H54 (cell line): ENCODE results near the gene STK11.

Experiments
- DNase-seq: peaks from one replicate; pipeline ENCODE4 v3.0.0; 2011; ENCODE audit warnings: low spot score, mixed read lengths; ENCODE audit not compliant: insufficient read length
- FAIRE-seq: peaks from 3 replicates; lab custom pipeline; 2011; peaks lifted over from hg19 to GRCh38; lab: Jason Lieb, UNC
- POLR2A ChIP-seq: IDR thresholded peaks from 2 replicates; pipeline ENCODE4 v1.6.1; 2011; ENCODE audit warnings: low read depth, mild to moderate bottlenecking, low read length

STK11 gene

GRCh38 chr19:1263188-1263587 lies 57.6 kb downstream of the STK11 start:
- no peak for TF ChIP-seq POLR2A
- no peak for FAIRE-seq
- no peak for DNase-seq

- peak; percentile 95 for DNase-seq
- no peak for FAIRE-seq
- no peak for TF ChIP-seq POLR2A
Measured at GRCh38 chr19:1264801-1265614, 59.4 kb downstream of the STK11 start.

DNA sequence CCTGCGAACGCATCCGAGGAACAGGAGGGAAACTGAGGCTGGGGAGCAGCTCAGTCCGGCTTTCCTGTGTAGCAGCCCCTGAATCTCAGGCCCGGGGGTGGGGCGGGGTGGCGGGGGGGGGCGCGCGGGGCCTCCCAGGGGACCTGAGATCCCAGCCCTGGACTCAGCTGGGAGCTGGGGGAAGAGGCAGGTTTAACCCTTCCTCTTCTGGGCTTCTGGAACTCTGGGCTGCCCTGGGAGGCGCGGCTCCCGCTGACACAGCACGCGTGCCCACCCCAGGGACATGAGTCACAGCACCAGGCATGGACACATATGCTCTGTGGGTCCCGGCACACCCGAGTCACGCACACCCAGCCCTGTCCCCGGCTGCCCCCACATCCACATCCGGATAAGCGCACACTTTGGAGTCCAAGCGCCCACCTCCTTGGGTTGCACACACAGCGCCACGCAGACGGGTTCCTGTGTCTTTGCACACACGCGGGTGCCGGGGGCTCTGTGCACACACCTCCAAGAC lies 60.1 kb downstream of the STK11 start:
- no peak for TF ChIP-seq POLR2A
- DNase-seq (no peak), FAIRE-seq (no peak)

- TF ChIP-seq POLR2A = 0 out of 2 replicates have a peak, but pooled peaks have one; percentile 12
- no peak for FAIRE-seq
- peak; percentile 87 for DNase-seq
Measured at GRCh38 chr19:1266129-1266915, 60.7 kb downstream of the STK11 start.

DNA sequence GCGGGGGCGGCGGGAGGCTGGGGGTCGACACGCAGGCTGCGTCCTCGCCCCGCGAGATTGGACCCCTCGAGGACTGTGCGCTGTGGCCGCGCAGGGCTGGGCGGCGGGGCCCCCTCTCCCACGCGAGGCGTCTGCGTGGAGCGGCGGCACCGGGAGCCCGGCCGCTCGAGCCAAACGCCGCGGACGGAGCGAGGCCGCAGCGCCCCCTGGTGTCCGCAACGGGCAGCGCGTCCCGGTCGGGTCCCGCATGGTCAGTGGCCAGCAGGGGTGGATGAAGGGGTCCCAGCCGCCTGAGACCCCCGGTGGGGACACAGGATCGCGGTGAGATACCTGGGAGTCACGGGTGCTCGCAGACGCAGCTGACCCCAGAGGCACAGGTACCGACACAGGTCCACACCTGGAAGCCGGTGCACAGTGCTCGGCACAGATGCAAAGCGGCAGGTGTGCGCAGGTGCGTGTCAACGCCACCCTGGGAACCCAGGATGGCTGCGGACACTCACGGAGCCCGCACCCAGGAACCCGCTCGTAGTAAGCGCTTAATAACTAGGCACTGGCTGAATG lies 61.4 kb downstream of the STK11 start:
- peak; percentile 3; the same call in 1 of the 2 replicates for TF ChIP-seq POLR2A
- DNase-seq (no peak), FAIRE-seq (no peak)

DNA sequence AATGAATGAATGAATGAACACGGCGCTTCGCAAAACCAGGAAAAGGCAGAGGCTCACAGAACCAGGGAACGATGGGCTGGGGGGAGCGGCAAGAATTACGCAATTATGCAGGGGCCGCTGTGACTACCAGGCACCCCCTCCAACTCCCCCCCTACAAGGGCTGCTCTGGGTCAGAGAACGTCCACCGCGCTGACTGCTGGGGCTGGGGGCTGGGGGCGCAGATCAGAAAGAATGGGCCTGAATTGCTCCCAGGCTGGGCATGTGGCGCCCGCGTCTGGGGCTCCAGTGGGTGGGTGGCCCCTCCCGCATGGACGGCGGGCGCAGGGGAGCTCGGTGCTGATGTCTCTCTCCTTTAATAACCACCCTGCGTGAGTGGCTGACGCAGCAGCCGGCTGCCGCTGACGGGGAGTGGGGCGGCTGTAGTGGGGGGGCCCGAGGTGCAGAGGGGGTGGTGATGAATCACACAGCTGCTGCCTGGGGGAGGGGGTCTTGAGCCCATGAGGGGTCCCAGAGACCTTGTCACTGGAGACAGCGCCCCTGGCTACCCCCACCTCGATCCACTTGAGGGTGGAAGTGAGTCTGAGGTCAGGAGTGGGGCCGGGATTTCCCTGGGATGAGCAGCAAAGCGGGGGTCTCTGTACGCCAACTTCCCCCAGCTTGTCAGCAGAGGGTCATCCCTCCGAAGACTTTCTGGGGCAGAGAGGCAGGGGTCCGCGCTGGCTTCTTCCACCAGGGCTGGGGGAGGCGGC lies 62.1 kb downstream of the STK11 start:
- DNase-seq = no peak
- no peak for FAIRE-seq
- no peak for TF ChIP-seq POLR2A

DNA sequence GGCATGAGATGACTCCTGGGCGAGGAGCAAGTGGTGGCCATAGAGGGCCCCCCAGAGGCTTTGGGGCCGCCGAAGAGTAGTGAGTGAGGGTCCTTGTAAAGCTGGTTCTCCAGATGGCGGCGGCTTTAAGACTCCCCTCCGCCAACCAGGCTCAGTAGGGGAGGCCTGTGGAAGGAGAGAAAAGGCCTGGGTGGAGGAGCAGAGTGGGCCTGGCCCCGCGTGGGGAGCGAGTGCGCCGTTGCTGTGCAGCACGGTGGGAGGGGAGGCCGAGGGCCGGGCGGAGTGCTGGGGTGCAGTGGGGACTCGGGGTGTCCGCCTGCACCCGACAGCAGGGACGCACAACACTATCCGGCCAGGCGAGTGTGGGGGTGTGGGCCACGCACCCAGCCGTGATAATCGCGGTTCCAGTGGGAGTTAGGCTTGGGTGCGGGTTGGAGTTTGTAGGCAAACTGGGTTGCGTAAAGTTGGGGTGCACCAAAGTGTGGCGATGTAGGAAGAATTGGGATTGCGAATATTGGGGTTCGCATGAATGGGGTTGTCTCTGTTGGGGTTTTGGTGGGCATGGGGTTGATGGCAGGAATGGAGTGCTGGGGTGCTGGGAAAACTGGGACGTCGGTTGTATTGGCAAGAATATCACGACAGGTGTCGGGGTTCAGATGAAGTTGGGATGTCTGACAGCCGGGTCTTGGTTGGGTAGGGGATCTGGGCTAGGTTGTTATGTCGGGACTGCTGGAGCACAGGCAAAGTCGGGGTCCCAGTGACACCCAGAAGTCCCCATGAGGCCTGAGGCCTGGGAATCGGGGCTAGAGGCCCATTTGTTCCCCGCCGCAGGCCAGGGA lies 62.9 kb downstream of the STK11 start:
- TF ChIP-seq POLR2A = no peak
- DNase-seq (no peak), FAIRE-seq (no peak)

GRCh38 chr19:1269065-1269477 lies 63.5 kb downstream of the STK11 start, which contains the start of gene CIRBP:
Gene CIRBP, plus strand, starts transcription at chr19:1269332. Its CDS starts 1,602 bp downstream, at chr19:1270934.
- peak; percentile 97 for DNase-seq

DNA sequence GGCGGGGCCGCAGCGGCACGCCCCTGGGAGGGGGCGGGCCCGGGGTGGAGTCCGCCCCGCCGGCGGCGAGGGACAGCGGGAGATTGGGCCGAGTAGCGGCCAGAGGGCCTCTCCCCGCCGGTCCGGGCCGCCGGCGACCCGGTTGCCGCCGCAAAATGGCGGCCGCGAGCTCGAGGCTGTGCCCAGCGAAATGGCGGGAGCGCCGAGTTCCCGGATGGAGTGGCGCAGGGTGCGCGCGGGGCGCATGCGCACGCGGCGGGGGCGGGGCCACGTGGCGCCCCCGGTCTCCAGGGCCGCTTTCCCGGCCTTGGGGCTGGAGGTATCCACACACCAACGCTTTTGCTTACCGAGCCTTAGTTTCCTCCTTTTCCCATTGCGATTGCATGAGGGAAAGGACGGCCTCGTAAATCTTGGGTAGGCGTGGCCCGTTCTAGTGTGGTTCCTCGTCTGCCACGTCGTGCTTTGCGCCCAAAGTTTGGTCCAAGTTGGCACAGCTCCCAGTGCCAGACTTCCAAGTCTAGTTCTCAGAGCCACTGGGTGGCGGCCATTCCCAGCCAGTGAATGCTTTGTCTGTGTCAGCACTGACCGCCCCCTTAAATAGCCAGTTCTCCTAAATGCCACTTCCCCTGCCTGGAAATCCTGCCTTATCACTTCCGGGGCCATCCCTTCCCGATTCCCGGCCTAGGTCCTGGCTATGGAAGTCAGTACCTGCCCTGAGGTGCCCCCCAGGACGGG lies 64.1 kb downstream of the STK11 start:
- peak; percentile 31; the same call in 1 of the 2 replicates for TF ChIP-seq POLR2A
- FAIRE-seq (no peak), DNase-seq (no peak)

More at GRCh38 chr19:1269065-1269477, 63.5 kb downstream of the STK11 start, which contains the start of gene CIRBP:
- no peak for FAIRE-seq
- peak; percentile 96 for TF ChIP-seq POLR2A

- FAIRE-seq (no peak), DNase-seq (no peak)
- TF ChIP-seq POLR2A = no peak
Measured at GRCh38 chr19:1270213-1270853, 64.8 kb downstream of the STK11 start.

DNA sequence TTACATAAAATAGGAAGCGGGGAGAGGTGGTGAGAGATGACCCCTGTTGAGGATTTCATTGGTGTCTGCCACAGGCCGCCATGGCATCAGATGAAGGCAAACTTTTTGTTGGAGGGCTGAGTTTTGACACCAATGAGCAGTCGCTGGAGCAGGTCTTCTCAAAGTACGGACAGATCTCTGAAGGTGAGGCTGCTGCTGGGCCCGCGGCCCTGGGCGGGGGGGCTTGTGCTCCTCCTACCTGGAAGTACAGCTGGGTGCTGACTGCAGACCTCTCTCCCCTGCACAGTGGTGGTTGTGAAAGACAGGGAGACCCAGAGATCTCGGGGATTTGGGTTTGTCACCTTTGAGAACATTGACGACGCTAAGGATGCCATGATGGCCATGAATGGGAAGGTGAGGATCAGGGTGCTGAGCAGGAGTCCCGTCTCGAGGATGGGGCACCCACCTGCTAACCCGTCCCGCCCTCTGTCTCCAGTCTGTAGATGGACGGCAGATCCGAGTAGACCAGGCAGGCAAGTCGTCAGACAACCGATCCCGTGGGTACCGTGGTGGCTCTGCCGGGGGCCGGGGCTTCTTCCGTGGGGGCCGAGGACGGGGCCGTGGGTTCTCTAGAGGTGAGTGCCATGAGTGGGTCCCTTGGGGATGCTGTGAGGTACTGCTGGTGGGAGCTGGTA lies 65.4 kb downstream of the STK11 start:
- no peak for DNase-seq
- no peak for FAIRE-seq
- TF ChIP-seq POLR2A = no peak
